HS-5 (cell line): ENCODE results near the gene FCRLA.

Source experiments
- DNase-seq: peaks from one replicate; pipeline ENCODE4 v3.0.0-alpha.2; 2012; ENCODE audit warnings: low read depth

The FCRLA gene

DNA sequence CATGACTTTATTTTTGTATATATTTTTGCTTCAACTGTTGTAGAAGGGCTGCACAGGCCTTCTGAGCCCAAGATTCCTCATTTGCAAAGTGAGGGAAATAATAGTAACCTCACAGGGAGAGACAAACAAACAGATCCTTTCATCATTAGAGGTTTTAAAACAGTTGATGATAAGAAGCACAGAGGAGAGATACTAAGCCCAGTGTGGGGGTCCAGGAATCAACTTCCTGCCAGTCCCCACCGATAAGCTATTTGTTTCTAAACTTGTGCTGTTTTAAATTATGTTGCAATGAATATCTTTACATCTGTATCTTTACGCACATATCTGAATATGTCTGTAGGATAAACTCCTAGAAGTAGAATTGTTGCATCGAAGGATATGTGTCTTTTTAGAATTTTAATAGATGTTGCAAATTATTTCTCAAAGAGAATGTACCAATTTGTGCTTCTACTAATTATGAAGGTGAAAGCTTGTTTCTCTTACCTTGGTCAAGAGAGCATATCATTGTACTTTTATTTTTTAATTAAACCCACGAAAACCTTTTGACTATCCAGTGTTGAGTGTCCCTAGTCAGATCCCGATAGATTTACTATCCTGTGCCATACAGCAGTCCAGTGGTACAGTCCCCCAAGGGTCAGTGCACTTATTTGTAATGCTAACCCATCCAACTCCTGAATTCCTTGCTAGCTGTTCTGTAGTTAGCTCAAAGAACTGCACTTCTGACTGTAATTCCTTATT is 25.1 kb downstream of the FCRLA start:
- no peak for DNase-seq

DNA sequence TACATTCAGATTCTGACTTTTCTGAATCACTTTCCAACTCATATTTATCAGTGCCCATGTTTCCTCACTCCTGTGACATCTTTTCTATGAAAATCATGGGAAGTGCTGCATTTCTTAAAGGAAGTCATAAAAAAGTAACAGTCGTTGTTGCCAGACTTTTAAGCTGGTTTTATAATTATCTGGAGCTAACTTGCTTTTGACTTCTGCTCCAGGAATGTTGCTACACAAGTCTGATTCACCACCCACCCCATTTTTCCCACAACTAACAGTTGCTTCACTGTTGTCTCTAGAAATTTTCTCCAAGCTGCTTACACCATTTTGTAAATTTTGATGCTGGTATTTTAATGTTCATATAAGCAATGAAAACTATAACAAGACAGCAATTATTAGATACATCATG is 26.5 kb downstream of the FCRLA start:
- DNase-seq: peak; percentile 85

DNA sequence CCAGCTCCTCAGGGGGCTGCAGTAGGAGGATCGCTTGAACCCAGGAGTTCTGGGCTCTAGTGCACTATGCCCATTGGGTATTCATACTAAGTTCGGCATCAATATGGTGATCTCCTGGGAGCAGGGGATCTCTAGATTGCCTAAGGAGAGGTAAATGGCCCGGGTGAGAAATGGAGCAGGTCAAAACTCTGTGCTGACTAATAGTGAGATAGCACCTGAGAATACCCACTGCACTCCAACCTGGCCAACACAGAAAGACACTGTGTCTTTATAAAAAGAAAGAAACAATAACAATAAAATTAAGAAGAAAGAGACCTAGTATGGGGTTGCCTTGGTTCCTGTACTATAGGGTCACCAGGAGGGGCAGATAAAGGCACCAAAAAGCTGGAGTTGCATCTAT is 28.8 kb downstream of the FCRLA start:
- no peak for DNase-seq

DNA sequence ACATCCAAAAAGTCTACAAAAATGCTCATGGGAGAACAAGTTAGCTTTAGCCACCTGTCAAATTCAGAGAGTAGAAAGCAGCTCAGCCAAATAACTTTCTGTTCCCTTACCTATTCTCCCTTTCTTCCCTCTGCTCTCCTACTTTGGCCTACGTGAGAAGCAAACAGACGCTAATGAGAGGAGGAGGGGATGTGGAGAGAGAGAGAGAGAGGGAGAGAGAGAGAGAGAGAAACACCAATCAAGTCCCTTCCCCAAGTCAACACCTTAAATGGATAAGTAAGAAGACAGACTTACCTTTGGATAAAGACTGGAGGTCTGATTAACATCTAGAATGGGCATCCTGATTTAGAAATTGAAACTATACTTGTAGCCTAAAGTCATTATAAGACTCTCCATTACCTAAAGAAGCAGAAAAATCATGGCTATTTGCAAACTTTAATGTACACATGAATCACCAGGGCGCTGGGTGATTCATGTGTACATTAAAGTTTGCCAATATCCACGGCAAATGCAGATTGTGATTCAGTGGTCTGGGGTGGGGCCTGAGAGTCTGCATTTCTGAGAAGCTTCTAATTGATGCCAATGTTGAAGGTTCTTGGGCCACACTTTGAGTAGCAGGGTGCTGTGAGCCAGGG is 29.4 kb downstream of the FCRLA start:
- peak; percentile 36 for DNase-seq

DNA sequence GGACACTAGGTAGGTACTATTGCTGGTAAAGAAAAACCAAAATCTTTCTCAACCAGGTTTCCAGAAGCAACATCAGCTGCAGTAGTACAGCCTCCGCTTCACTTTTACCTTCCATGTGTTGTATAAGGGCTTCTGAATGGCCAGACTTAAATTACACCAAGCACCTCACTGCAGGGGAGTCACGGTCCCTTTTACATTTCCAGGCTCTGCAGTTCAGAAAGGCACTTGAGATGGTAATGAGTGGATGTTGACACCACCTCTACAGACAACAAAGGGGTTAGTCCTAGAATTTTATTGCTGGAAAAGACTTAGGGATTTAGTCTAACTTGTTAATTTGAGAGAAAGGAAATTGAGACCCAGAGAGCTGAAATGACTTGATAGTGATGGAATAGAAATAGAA is 30.6 kb downstream of the FCRLA start:
- no peak for DNase-seq

DNA sequence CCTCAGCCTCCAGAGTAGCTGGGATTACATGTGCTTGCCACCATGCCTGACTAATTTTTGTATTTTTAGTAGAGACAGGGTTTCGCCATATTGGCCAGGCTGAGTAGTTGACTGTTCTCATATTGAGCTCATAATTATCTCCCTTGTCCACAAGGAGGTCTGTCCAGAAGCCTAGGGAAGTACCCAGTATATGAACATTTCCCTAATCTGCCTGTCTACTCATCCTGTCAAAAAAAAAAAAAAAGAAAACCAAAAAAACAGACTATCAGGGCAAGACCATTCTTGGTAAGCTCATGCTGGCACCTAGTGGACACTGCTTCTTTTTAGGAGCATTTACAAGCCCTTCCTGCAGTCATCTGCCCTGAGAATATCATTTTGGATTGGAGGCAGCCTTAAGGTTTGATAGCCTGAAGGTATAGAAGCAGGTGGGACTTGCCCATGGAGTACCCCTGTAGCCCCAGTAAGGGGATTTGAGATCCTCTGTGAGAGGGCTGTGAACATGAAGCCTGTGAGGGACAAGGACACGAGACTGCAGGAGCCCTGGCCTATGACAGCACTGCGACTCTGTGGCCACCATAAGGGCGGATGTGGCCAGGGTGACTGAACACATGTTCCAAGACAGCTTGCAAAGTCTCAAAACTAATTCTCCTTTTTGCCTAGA is 31.7 kb downstream of the FCRLA start:
- DNase-seq: peak; percentile 77

DNA sequence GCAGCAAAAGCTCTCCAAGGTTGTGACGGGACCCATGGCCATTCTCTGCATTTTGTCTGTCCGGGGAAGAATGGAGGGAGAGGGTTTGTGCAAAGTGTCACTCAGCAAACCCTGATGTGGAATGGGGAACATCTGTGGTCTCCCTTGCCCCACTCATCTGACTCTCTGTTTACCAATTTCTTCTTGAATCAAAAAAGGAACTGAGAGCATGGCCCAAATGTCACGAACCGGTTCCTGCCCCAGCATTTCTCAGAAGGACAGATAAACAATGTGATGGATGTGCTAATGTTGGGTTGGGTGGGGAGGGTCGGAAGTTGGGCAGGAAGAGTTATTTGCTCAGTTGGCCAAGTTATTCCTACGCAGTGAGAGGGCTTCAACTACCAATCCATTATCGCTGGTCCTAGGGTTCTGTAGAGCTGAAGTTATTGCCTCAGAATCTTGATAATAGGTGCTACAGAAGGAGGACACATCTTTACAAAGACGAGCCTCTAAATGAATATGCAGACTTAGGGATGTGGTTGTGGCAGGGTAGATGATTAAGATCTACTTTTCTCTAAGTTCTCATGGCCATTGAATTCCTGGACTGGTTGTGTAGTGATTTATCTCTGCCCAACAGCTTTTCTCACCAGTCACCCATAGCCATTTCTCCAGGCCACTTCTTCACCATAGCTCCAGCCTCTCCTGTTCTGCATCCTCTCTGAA is 33.0 kb downstream of the FCRLA start:
- no peak for DNase-seq

DNA sequence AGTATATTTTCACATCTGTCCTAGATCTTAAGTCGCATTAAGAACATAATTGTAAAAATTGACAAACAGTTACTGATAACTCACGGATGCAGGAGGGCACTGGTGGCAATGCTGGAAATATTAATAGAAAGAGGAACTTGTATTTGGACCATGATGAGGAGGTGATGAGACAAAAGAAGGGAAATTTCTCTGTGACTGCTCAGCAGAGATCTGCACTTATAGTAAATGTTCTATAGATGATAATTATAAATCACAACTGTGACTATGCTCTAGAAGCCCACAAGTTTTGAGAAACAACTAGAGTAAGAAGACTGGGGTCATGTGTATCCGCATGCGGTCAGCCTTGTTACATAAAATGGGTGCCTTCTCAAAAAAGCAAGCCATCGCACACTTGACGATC is 33.9 kb downstream of the FCRLA start:
- no peak for DNase-seq

DNA sequence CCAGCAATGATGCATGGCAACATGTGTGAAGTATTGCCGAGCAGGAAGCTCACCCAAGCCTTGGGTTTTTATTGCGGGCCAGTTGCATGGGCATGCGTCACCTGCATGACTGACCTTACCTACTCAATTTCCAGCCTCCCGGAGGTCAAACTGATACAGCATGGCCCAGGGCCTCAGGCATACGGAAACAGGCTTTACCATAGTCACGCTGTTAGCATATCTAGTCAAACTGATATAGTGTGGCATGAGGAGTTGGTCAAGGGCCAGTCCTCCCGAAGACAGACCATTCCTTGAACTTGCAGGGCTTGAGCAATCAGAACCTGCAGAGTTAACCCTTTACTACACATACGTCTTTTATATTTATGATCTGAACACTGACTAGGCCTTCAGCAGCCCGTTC is 36.2 kb downstream of the FCRLA start:
- DNase-seq: no peak

DNA sequence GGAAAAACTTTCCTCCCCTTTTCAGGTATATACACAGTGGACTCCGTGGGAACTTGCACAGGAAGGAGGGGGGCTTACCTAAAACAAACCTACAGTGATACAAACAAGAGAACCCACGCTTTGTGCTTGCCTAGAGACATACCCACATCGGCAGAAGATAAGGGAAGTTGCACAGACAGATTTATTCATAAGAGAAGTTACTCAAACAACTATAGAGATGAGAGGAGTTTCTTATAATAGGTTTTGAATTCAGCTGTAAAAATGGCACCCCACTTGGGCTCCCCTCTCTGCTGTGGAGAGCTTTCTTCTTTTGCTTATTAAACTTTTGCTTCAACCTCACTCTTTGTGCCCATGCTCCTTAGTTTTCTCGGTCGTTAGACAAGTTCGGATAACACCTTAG is 40.8 kb downstream of the FCRLA start:
- no peak for DNase-seq

DNA sequence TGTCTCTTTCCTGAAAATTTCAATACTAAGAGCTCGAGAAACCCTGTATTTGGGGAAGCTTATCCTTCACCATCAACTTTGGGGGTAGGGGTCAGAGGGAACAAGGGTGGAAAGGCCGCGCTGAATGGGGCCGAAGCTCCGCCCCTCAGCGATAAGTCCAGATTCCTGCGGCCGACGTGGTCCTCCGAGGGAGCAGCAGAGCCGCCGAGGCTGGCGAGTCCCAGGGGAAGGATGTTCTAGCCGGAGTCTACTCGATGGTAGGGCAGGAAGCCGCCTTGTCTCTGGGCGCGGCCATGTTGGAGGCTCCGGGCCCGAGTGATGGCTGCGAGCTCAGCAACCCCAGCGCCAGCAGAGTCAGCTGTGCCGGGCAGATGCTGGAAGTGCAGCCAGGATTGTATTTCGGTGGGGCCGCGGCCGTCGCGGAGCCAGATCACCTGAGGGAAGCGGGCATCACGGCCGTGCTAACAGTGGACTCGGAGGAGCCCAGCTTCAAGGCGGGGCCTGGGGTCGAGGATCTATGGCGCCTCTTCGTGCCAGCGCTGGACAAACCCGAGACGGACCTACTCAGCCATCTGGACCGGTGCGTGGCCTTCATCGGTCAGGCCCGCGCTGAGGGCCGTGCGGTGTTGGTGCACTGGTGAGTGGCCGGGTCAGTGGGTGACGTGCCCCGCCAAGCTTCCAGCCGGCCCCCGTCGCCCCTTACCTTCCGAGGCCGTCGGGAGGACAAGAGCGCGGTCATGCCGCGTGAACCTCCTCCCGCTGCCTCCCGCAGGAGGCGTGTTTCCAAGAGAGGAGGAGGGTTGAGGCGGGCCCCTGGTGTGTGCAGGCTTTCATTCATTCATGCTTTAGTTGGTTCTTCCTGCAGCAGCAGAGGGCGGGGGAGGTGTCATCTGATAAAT is 42.7 kb downstream of the FCRLA start, which contains the start of gene DUSP12:
Gene DUSP12 (plus strand): TSS at position 278 of the 899 bp plus-strand sequence. CDS start 16 bp downstream, at position 294.
- peak; percentile 84 for DNase-seq

DNA sequence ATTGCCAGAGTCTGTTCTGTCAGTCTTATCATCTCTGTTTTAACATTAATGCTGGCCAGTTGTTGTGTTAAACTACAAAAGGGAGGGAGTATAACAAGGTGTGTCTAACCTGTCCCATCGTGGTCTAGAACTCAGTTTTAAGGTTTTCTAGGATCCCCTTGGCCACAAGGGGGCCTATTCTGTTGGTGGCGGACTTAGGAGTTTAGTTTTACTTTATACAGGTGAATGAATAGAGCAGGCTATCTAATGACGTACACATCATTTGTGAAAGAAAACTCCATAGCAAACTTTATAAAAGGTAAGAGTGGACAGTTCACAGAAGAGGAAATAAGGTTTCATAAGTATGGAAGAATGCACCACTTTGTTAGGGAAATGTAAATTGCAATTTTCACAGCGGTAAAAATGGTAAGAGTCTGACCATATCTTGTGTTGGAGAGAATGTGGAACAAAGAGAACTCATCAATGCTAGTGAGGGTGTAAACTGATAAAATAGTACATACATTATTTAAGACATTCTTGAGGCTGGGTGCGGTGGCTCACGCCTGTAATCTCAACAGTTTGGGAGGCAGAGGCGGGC is 56.6 kb downstream of the FCRLA start:
- no peak for DNase-seq
